GM12878 (cell line): Measurements from ENCODE around the gene SLFN11. TPM values are rescaled to one million over a fixed set of nuclear protein-coding genes. Genes with fewer than 3 reads are reported as not detected.

Experiments used
- ATAC-seq: fragments of 200-7000 bp; cut with Tn5 transposase; 3 replicates; pipeline ENCODE4 v1.9.1; 2020; ENCODE audit warnings: mild to moderate bottlenecking, moderate library complexity
- BruUV-seq: library from RNA; stranded (reverse); fragments of 400-500 nt; replicated peaks from 2 replicates; lab custom pipeline; 2021; lab: Mats Ljungman, UMichigan
- CTCF ChIA-PET: fragments of 300-600 bp; sonication (Branson Sonifier 250); formaldehyde crosslinking; extraction: SDS; loops from one replicate; lab custom pipeline; 2021; ENCODE audit warnings: inconsistent platforms; lab: Yijun Ruan, JAX
- POLR2A ChIA-PET: fragments of 350-600 bp; formaldehyde crosslinking; extraction: SDS; loops from one replicate; lab custom pipeline; 2021; ENCODE audit warnings: inconsistent platforms; lab: Charles Lee
- RAD21 ChIA-PET: fragments of 300-600 bp; sonication (Branson Sonifier 250); formaldehyde crosslinking; loops from one replicate; lab custom pipeline; 2023; ENCODE audit warnings: antibody characterized with exemption; ENCODE audit not compliant: unreplicated experiment; lab: Charles Lee
- SMC1A ChIA-PET: fragments of 300-600 bp; sonication (Branson Sonifier 250); formaldehyde crosslinking; loops from one replicate; lab custom pipeline; 2023; ENCODE audit not compliant: unreplicated experiment, uncharacterized antibody; lab: Charles Lee
- DNase-seq: peaks from one replicate; pipeline ENCODE4 v3.0.0-alpha.2; 2011; ENCODE audit warnings: low read depth, low spot score
- FAIRE-seq: peaks from 3 replicates; lab custom pipeline; 2011; peaks lifted over from hg19 to GRCh38; lab: Jason Lieb, UNC
- H2AFZ ChIP-seq: 2 replicates; pipeline ENCODE4 v1.6.0; 2011; ENCODE audit warnings: low read depth, low read length, control low read depth; ENCODE audit not compliant: control insufficient read depth
- H3K27ac ChIP-seq: 2 replicates; pipeline ENCODE4 v1.5.1; 2011; ENCODE audit warnings: control low read depth; ENCODE audit not compliant: control insufficient read depth, insufficient read depth
- H3K27me3 ChIP-seq, 2 experiments: replicated peaks in 1 of 2; 2 replicates each; pipeline versions ENCODE4 v1.6.0 to v1.6.1; 2011; ENCODE audit warnings: low read length in 1 of 2; ENCODE audit not compliant: control insufficient read depth in 2 of 2, insufficient read depth in 2 of 2
- H3K36me3 ChIP-seq, 2 experiments: 2 replicates each; pipeline ENCODE4 v1.5.1; 2011; ENCODE audit warnings: low read length in 1 of 2; ENCODE audit not compliant: control insufficient read depth in 2 of 2, insufficient read depth in 2 of 2
- H3K4me1 ChIP-seq: 2 replicates; pipeline ENCODE4 v1.6.1; 2011; ENCODE audit warnings: mild to moderate bottlenecking, low read length, moderate library complexity, mixed read lengths; ENCODE audit not compliant: control insufficient read depth, insufficient read depth
- H3K4me2 ChIP-seq: 2 replicates; pipeline ENCODE4 v1.6.0; 2011; ENCODE audit warnings: control low read depth; ENCODE audit not compliant: control insufficient read depth, insufficient read depth
- H3K4me3 ChIP-seq: fragments of 200-600 bp; sonication (generic); 2 replicates; pipeline ENCODE4 v1.5.1; 2016
- H3K79me2 ChIP-seq: 2 replicates; pipeline ENCODE4 v1.6.0; 2011; ENCODE audit warnings: low read length; ENCODE audit not compliant: control insufficient read depth, insufficient read depth
- H3K9ac ChIP-seq: 2 replicates; pipeline ENCODE4 v1.8.0; 2011; ENCODE audit warnings: low read length, control low read depth, mixed read lengths; ENCODE audit not compliant: control insufficient read depth, insufficient read depth
- H3K9me3 ChIP-seq: replicated peaks from 3 replicates; pipeline ENCODE4 v1.5.1; 2011; ENCODE audit warnings: mild to moderate bottlenecking, low read length; ENCODE audit not compliant: control insufficient read depth, insufficient read depth
- H4K20me1 ChIP-seq: 2 replicates; pipeline ENCODE4 v1.6.0; 2011; ENCODE audit not compliant: control insufficient read depth, insufficient read depth
- PAX5 ChIP-seq: IDR thresholded peaks from 2 replicates; pipeline ENCODE4 v1.6.1; 2011; ENCODE audit warnings: low read depth, low read length, borderline replicate concordance
- REST ChIP-seq: IDR thresholded peaks from 2 replicates; pipeline ENCODE4 v1.6.1; 2012; ENCODE audit warnings: mild to moderate bottlenecking, low read depth, low read length
- WGBS: methylation state at CpG from one replicate; pipeline ENCODE4 v1.1.6; 2016; ENCODE audit warnings: low lambda C conversion rate; ENCODE audit not compliant: insufficient replicate concordance, insufficient coverage; ENCODE audit errors: missing lambda C conversion rate; 5-methylcytosine and 5-hydroxymethylcytosine counted together
- in situ Hi-C: fragments of 300-500 bp; cut with MboI; formaldehyde crosslinking; loops from 9 replicates; pipeline ENCODE4 v1.14.3; 2018; ENCODE audit warnings: mixed read lengths
- intact Hi-C: fragments of 100-400 bp; cut with micrococcal nuclease; formaldehyde crosslinking; loops from one replicate; pipeline ENCODE4 v1.14.2; 2022; ENCODE audit not compliant: unreplicated experiment
- polyA plus RNA-seq, 11 experiments: library from polyadenylated mRNA; depleted of rRNA in 4 of 11; unstranded in 6 of 11; stranded (reverse) in 5 of 11; fragments of >200 nt; fragmentation: Nextera tagmentation in 4 of 11; fragmentation: Illumina TruSeq in 1 of 11; extraction: Ambion mirVana in 4 of 11; extraction: Trizol in 1 of 11; gene quantifications; 1 replicate in 1 of 11; 2 replicates in 10 of 11; pipeline versions ENCODE4 v1.2.1 to v1.2.3, GENCODE V29; 2011 to 2016; ENCODE audit warnings: inconsistent platforms in 2 of 11, missing spikeins in 2 of 11, low read depth in 1 of 11
- total RNA-seq, 4 experiments: library from RNA; depleted of rRNA in 3 of 4; stranded (reverse); fragments of >200 nt in 3 of 4; fragmentation: Illumina TruSeq in 1 of 4; extraction: Trizol in 1 of 4; gene quantifications; 2 replicates each; pipeline versions ENCODE4 v1.2.1 to v1.2.3, GENCODE V29; 2013 to 2021

The SLFN11 gene
- total and polyA plus RNA-seq, 10 of the 15 experiments (the other 5 are each of a cell fraction or from before 2014, with no cell fraction given), result 2.1 to 38.9 (median 30.6) TPM

GRCh38 chr17:35359398-35359797 lies 14.0 kb downstream of the SLFN11 start:
- POLR2A ChIA-PET, result interaction anchor here (1.3 to 1.6 kb wide), 2 partner anchors 9 to 14 kb away, joined by 3 to 8 read pairs; partner anchors contain the start of gene SLFN11
- no peak overlapping the region for H3K27ac ChIP-seq
- TF ChIP-seq PAX5, result no peak
- TF ChIP-seq REST, result peak; percentile 49; the same call in 1 of the 2 replicates
- TF ChIP-seq, all 136 proteins: peak for 1
- no peak overlapping the region for H3K9ac ChIP-seq
- ChIA-PET RAD21 (interaction anchor here (1.0 kb wide), 1 partner anchor 46 kb away, joined by 3 read pairs; no protein-coding TSS in a partner anchor), CTCF (interaction anchor here (1.3 to 1.4 kb wide), 2 partner anchors 8 to 9 kb away, joined by 3 to 6 read pairs; no protein-coding TSS in a partner anchor), SMC1A (interaction anchor here (0.8 to 1.3 kb wide), 5 partner anchors 11 to 175 kb away, joined by 3 to 4 read pairs (median 3); partner anchors contain the start of gene SLFN12)
- FAIRE-seq, result no peak
- WGBS, result 83% methylated on average over 3 of the region's 3 CpGs
- H3K27me3 ChIP-seq, result no peaks in the 10 kb centered on the region
- H2AFZ ChIP-seq, result no peak overlapping the region
- no peak for ATAC-seq
- H3K4me2 ChIP-seq, result no peak overlapping the region
- BruUV-seq, result no TSS peak
- DNase-seq, result no peak
- no peak overlapping the region for H3K4me3 ChIP-seq
- H3K9me3 ChIP-seq, result no peaks in the 10 kb centered on the region
- no peaks in the 10 kb centered on the region for H4K20me1 ChIP-seq
- H3K79me2 ChIP-seq, result no peaks in the 10 kb centered on the region
- no peaks in the 10 kb centered on the region for H3K4me1 ChIP-seq
- in situ Hi-C loops (no loop called here), intact Hi-C loops (no loop called here)
- H3K36me3 ChIP-seq, result no peaks in the 10 kb centered on the region; a peak in 1 of 4 replicates
